ENCODE results near the gene GPR85.
A peak's percentile ranks its signal among the peaks of the same experiment; 100 is the strongest.

Gene GPR85

DNA sequence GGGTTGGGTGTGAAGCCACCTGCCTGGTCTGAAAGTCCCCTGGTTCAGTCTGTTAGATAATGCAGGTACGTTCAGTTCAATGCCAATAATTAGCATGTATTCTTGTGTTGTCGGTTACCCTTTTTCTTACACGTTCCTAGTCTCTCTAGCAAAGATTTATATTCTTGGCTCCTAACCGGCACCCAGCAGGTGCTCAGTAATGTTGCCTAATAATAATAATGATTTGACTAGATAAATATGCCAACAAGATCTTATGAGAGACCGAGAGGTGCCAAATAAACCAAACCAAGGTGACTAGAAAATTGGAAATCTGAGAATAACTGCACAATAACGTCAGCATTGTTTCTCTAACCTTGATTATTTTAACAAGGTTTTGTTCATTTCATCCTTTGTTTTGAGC is 32.8 kb upstream of the GPR85 start:
- no peak for DNase-seq (ENCODE audit: low read depth)
- no peak for TF ChIP-seq CTCF (conservative IDR thresholded peaks at IDR 0.05; ENCODE audit: low read depth, low read length)

GRCh38 chr7:113118074-113118959 is 31.7 kb upstream of the GPR85 start, which contains the start of gene SMIM30:
SMIM30 (minus strand) TSS chr7:113118554; CDS start chr7:113117578, 976 bp downstream.
- peak within 1 kb of the TSS; percentile 74 for H3K4me3 ChIP-seq (ENCODE audit: low read depth, low read length)
- DNase-seq (ENCODE audit: low read depth) = peak; percentile 93
- TF ChIP-seq CTCF (conservative IDR thresholded peaks at IDR 0.05; ENCODE audit: low read depth, low read length) = no peak

More for the DNA sequence above, 32.8 kb upstream of the GPR85 start:
- no peak overlapping the region for H3K4me3 ChIP-seq (ENCODE audit: low read depth, low read length)

GRCh38 chr7:113117374-113117774 is 30.7 kb upstream of the GPR85 start:
- peak; percentile 8 for DNase-seq (ENCODE audit: low read depth)
- peak overlapping the region; percentile 74 for H3K4me3 ChIP-seq (ENCODE audit: low read depth, low read length)

- peak; percentile 41 for TF ChIP-seq CTCF (conservative IDR thresholded peaks at IDR 0.05; ENCODE audit: low read depth, low read length)
- H3K4me3 ChIP-seq (ENCODE audit: low read depth, low read length) = no peak overlapping the region
- DNase-seq (ENCODE audit: low read depth) = peak; percentile 38
Measured at GRCh38 chr7:113113912-113114311, 27.3 kb upstream of the GPR85 start.

GRCh38 chr7:113109718-113110117 is 23.1 kb upstream of the GPR85 start:
- no peak overlapping the region for H3K4me3 ChIP-seq (ENCODE audit: low read depth, low read length)
- TF ChIP-seq CTCF (conservative IDR thresholded peaks at IDR 0.05; ENCODE audit: low read depth, low read length) = no peak
- no peak for DNase-seq (ENCODE audit: low read depth)

DNA sequence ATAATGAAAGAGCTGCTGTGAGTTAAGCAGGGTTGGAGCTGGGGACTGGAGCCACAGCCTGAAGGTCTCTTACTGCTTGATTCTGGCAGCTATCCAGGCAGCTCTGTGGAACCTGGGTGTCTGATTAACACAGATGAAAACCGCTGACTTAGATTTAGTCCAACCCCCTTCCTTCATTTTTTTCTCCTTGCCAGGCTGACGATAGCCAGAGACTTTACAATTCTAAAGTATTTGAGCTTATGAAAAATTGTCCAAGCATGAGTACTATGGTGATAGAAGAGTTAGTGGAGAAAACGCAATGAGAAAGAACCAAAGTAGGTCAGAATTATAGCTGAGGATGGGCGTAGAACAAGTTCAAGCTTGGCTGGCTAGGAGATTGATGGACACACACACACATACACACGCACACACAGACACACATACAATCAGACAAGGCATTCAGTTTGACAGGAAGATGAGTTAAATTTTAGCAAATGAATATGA is 13.5 kb upstream of the GPR85 start:
- peak; percentile 76 for DNase-seq (ENCODE audit: low read depth)
- TF ChIP-seq CTCF (conservative IDR thresholded peaks at IDR 0.05; ENCODE audit: low read depth, low read length) = no peak
- H3K4me3 ChIP-seq (ENCODE audit: low read depth, low read length) = no peak overlapping the region

DNA sequence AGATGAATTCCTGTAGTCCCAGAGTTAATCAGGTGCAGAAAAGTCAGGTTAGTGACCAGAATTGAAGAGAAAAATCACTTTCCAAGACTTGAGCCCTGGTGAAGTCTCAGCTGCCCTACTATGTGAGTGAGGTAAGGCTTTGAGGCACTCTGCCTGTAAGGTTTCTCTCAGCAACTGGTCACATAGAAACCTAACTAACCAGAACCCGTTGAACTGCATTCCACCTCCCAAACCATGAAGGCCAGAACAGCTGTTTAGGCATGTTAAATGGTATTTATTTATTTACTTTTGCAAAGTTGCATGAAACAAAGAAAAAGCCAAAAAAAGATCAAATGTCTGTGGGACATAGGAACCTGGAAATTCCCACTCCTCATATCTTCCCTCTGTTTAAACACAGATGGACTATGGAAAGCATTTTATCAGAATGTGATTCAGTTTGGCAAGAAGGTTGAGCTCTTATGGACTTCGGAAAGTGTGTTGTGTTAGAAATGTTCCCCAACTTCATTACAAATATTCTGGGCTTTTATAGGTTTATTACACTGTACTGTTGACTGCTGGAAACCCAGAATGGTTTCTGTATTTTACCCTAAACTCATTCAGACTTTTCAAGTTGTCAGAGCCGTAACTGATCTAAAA is 12.8 kb upstream of the GPR85 start:
- no peak for DNase-seq (ENCODE audit: low read depth)
- H3K4me3 ChIP-seq (ENCODE audit: low read depth, low read length) = no peak overlapping the region
- TF ChIP-seq CTCF (conservative IDR thresholded peaks at IDR 0.05; ENCODE audit: low read depth, low read length) = no peak
